Kidney epithelial cell (primary cell): ENCODE results near the gene SELPLG. TPM values are rescaled to one million over a fixed set of nuclear protein-coding genes. Genes with fewer than 3 reads are reported as not detected.

Experiments used
- DNase-seq: peaks from one replicate; pipeline ENCODE4 v3.0.0-alpha.2; 2010; ENCODE audit warnings: low read depth
- H3K27me3 ChIP-seq: 2 replicates; pipeline ENCODE4 v1.6.0; 2011; ENCODE audit warnings: low read length; ENCODE audit not compliant: control insufficient read depth, insufficient read depth
- H3K36me3 ChIP-seq: 2 replicates; pipeline ENCODE4 v1.5.1; 2011; ENCODE audit warnings: low read length; ENCODE audit not compliant: control insufficient read depth, insufficient read depth
- H3K4me3 ChIP-seq: 2 replicates; pipeline ENCODE4 v1.5.1; 2011; ENCODE audit warnings: low read depth, mild to moderate bottlenecking, control low read depth, low read length
- CTCF ChIP-seq: IDR thresholded peaks from 2 replicates; pipeline ENCODE4 v1.5.1; 2011; ENCODE audit warnings: mild to moderate bottlenecking, moderate library complexity, low read length, control low read depth, inconsistent platforms; ENCODE audit not compliant: insufficient read depth, poor library complexity, severe bottlenecking
- total RNA-seq: library from RNA; depleted of rRNA; stranded (reverse); fragments of >200 nt; gene quantifications from 2 replicates; pipeline ENCODE4 v1.2.3, GENCODE V29; 2015

SELPLG gene
- total RNA-seq, 1 donor from 2014 or later, result 0.42 TPM

- no peak overlapping the region for H3K4me3 ChIP-seq
- no peak for TF ChIP-seq CTCF
- no peak for DNase-seq
Observed at GRCh38 chr12:108642269-108642870, 8.7 kb upstream of the SELPLG start.

GRCh38 chr12:108641446-108642268 is 8.0 kb upstream of the SELPLG start:
- H3K27me3 ChIP-seq, result no peaks in the 10 kb centered on the region
- H3K36me3 ChIP-seq, result peaks cover 1% of the 10 kb centered on the region
- H3K4me3 ChIP-seq, result no peak overlapping the region
- DNase-seq, result no peak
- no peak for TF ChIP-seq CTCF

More at GRCh38 chr12:108642269-108642870, 8.7 kb upstream of the SELPLG start:
- Histone ChIP-seq H3K27me3 (no peaks in the 10 kb centered on the region), H3K36me3 (peaks cover 1% of the 10 kb centered on the region)

GRCh38 chr12:108640802-108641445 is 7.2 kb upstream of the SELPLG start:
- DNase-seq, result no peak
- no peak for TF ChIP-seq CTCF
- no peaks in the 10 kb centered on the region for H3K36me3 ChIP-seq

GRCh38 chr12:108638997-108639822 is 5.5 kb upstream of the SELPLG start:
- no peaks in the 10 kb centered on the region for H3K27me3 ChIP-seq
- DNase-seq, result no peak
- no peaks in the 10 kb centered on the region for H3K36me3 ChIP-seq
- no peak overlapping the region for H3K4me3 ChIP-seq
- TF ChIP-seq CTCF, result no peak

More at GRCh38 chr12:108640802-108641445, 7.2 kb upstream of the SELPLG start:
- Histone ChIP-seq H3K4me3 (no peak overlapping the region), H3K27me3 (no peaks in the 10 kb centered on the region)

GRCh38 chr12:108638141-108638827 is 4.6 kb upstream of the SELPLG start:
- Histone ChIP-seq H3K4me3 (no peak overlapping the region), H3K27me3 (no peaks in the 10 kb centered on the region), H3K36me3 (no peaks in the 10 kb centered on the region)
- DNase-seq, result no peak
- TF ChIP-seq CTCF, result no peak
